Uterus (tissue), 4 donors: ENCODE data around the gene LDLRAD4. TPM values are rescaled to one million over a fixed set of nuclear protein-coding genes. Genes with fewer than 3 reads are reported as not detected.
A peak's percentile ranks its signal among the peaks of the same experiment; 100 is the strongest.

Experiments
- DNase-seq, 2 donors: peaks; one replicate each; pipeline ENCODE4 v3.0.0-alpha.2; 2019 to 2020
- H3K27ac ChIP-seq, 2 donors: fragments of 200-600 bp; sonication (generic); 1 replicate in 1 of 2; 2 replicates in 1 of 2; pipeline ENCODE4 v1.5.1; 2016 to 2018
- H3K27me3 ChIP-seq, 2 donors: fragments of 200-600 bp; sonication (generic); one replicate each; pipeline ENCODE4 v1.5.1; 2018 to 2019; ENCODE audit warnings: control low read depth in 1 of 2
- H3K36me3 ChIP-seq, 2 donors: fragments of 200-600 bp; sonication (generic); one replicate each; pipeline ENCODE4 v1.5.1; 2019; ENCODE audit warnings: control low read depth in 1 of 2
- H3K4me1 ChIP-seq, 2 donors: fragments of 200-600 bp; sonication (generic); one replicate each; pipeline ENCODE4 v1.5.1; 2018 to 2019; ENCODE audit warnings: control low read depth in 1 of 2
- H3K4me3 ChIP-seq, 2 donors: fragments of 200-600 bp; sonication (generic); 1 replicate in 1 of 2; 2 replicates in 1 of 2; pipeline ENCODE4 v1.5.1; 2018 to 2019; ENCODE audit warnings: mild to moderate bottlenecking in 1 of 2
- H3K9me3 ChIP-seq, 2 donors: fragments of 200-600 bp; sonication (generic); one replicate each; pipeline ENCODE4 v1.5.1; 2019; ENCODE audit warnings: control low read depth in 1 of 2
- CTCF ChIP-seq, 4 experiments: fragments of 200-600 bp in 2 of 4; fragments of 450-650 bp in 2 of 4; sonication (generic) in 2 of 4; IDR thresholded peaks; one replicate each; pipeline ENCODE4 v1.5.1; 2016 to 2019; ENCODE audit warnings: antibody characterized with exemption in 4 of 4, mild to moderate bottlenecking in 2 of 4, moderate library complexity in 1 of 4
- POLR2A ChIP-seq, 2 donors: fragments of 450-650 bp; IDR thresholded peaks; one replicate each; pipeline ENCODE4 v1.6.1; 2016; ENCODE audit warnings: antibody characterized with exemption in 2 of 2, mild to moderate bottlenecking in 1 of 2, moderate library complexity in 1 of 2
- intact Hi-C: fragments of 100-400 bp; cut with DNase I; formaldehyde crosslinking; loops from one replicate; pipeline ENCODE4 v1.15.1; 2023; ENCODE audit warnings: low total_unique reads
- total RNA-seq, 4 donors: library from RNA; depleted of rRNA in 3 of 4; stranded (reverse); fragments of >200 nt in 3 of 4; gene quantifications; one replicate each; pipeline versions ENCODE4 v1.1.0 to v1.2.4, GENCODE V29; 2014 to 2023
- donor health status: DM: yes; HTN: yes; CAD: no.

The LDLRAD4 gene
- total RNA-seq, 4 donors from 2014 or later = 23.8 to 82.2 (median 39.3) TPM

- Histone ChIP-seq H3K4me1 (no peaks in the 10 kb centered on the region), H3K27ac (no peak overlapping the region), H3K4me3 (no peak overlapping the region), H3K36me3 (no peaks in the 10 kb centered on the region), H3K27me3 (no peaks in the 10 kb centered on the region), H3K9me3 (no peaks in the 10 kb centered on the region)
- DNase-seq = no peak
- intact Hi-C loops = loop anchor here (10.0 kb wide), 1 partner anchor 154 kb away; no protein-coding TSS in a partner anchor
- TF ChIP-seq CTCF (IDR thresholded peaks at IDR 0.05) = no peak
- no peak for TF ChIP-seq POLR2A (IDR thresholded peaks at IDR 0.05)
Measured at GRCh38 chr18:13231151-13231550, 12.6 kb downstream of the LDLRAD4 start.

GRCh38 chr18:13232086-13232917 is 13.7 kb downstream of the LDLRAD4 start:
- Histone ChIP-seq H3K4me1 (no peaks in the 10 kb centered on the region), H3K4me3 (no peak overlapping the region), H3K9me3 (no peaks in the 10 kb centered on the region), H3K27me3 (no peaks in the 10 kb centered on the region), H3K36me3 (no peaks in the 10 kb centered on the region), H3K27ac (no peak overlapping the region)
- intact Hi-C loops = loop anchor here (10.0 kb wide), 1 partner anchor 152 kb away; no protein-coding TSS in a partner anchor
- TF ChIP-seq CTCF (IDR thresholded peaks at IDR 0.05) = no peak
- no peak for TF ChIP-seq POLR2A (IDR thresholded peaks at IDR 0.05)
- peak in 1 of 2 donors; percentile 63 for DNase-seq

DNA sequence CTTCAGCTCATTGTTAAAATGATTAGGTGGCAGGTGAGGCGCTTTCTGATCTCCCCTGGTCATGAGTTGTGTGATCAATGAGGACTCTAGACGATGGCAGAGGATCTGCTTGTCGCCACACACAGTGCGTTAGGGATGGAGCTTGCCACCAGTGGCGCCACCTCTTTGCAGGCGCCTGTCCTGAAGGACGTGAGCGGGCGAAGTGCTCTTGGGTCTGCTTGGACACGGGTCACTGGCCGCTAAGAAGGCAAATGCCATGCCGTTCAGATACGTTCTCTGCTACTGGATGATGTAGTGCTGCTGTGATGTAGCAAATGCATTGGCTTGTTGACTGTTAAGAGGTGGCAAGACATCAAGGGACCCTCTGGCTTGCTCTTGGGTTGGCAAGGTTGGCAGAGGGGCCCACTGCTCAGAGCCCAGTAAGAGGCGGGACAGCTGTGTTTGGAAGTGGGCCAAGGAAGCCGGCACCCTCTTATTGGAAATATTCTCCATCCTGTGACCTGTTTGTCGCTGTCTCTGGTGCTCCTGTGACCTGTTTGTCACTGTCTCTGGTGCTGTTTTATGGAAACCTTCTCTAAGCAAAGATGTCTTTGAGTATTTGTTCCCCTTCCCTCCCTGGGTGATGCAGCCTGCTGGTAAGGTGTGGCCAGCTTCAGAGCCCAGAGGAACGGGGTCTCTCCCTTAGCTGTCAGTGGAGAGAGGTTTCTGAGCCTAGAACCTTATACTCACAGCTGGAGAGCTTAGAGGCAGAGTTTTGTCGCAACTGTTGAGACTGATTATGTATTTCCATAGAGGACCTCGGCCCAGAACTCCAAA is 14.6 kb downstream of the LDLRAD4 start:
- TF ChIP-seq POLR2A (IDR thresholded peaks at IDR 0.05) (no peak), CTCF (IDR thresholded peaks at IDR 0.05) (no peak)
- H3K36me3 ChIP-seq = no peaks in the 10 kb centered on the region
- intact Hi-C loops = loop anchor here (10.0 kb wide), 1 partner anchor 152 kb away; no protein-coding TSS in a partner anchor
- no peaks in the 10 kb centered on the region for H3K27me3 ChIP-seq
- H3K9me3 ChIP-seq = no peaks in the 10 kb centered on the region
- H3K4me3 ChIP-seq = no peak overlapping the region
- no peaks in the 10 kb centered on the region for H3K4me1 ChIP-seq
- DNase-seq = no peak
- no peak overlapping the region for H3K27ac ChIP-seq

GRCh38 chr18:13233787-13234783 is 15.5 kb downstream of the LDLRAD4 start:
- no peak for DNase-seq
- Histone ChIP-seq H3K4me1 (no peaks in the 10 kb centered on the region), H3K9me3 (no peaks in the 10 kb centered on the region), H3K4me3 (no peak overlapping the region), H3K27me3 (no peaks in the 10 kb centered on the region), H3K36me3 (no peaks in the 10 kb centered on the region), H3K27ac (no peak overlapping the region)
- TF ChIP-seq POLR2A (IDR thresholded peaks at IDR 0.05) (no peak), CTCF (IDR thresholded peaks at IDR 0.05) (no peak)
- intact Hi-C loops = loop anchor here (10.0 kb wide), 1 partner anchor 151 kb away; no protein-coding TSS in a partner anchor
